ENCODE results near the gene RARG.
A peak's percentile ranks its signal among the peaks of the same experiment; 100 is the strongest.

Gene RARG

GRCh38 chr12:53222170-53222721 is 9.8 kb downstream of the RARG start:
- DNase-seq: peak; percentile 81

GRCh38 chr12:53221203-53222080 is 10.6 kb downstream of the RARG start:
- peak; percentile 72 for DNase-seq

- DNase-seq: peak; percentile 97
Measured at GRCh38 chr12:53220694-53221202, 11.3 kb downstream of the RARG start.

DNA sequence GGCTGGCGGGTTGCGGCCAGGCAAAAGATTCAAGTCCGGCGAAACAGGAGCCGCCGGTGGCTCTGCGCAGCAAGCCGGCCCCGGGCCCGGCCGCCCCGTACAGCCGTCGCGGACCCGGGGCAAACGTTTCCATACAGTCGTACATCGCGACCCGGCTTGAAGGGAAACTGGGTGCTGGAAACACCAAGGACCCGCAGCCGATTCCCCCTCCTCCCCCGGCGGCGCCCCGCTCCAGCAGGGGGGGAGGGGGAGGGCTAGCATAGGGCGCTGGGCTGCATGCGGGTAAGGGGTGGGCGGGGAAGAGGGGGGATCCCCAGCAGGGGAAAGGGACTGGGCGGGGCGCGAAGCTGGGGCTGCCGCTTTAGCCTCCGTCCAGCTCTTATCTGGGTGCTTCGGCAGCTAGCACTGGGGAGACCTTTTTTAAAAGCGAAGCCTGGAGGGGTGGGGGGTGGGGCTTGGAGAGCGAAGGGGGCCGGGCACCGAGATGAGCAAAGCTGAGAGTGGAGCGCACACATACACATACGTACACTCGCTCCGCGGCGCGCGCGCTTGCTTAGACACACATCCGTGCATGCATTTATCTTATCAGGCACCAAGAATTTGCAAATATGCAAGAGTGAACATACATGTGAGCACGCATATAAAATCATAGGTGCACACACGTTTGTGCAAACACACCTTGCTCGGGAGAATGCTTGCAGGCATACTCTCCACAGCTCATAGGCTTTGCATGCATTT is 11.9 kb downstream of the RARG start:
- peak; percentile 79 for DNase-seq

DNA sequence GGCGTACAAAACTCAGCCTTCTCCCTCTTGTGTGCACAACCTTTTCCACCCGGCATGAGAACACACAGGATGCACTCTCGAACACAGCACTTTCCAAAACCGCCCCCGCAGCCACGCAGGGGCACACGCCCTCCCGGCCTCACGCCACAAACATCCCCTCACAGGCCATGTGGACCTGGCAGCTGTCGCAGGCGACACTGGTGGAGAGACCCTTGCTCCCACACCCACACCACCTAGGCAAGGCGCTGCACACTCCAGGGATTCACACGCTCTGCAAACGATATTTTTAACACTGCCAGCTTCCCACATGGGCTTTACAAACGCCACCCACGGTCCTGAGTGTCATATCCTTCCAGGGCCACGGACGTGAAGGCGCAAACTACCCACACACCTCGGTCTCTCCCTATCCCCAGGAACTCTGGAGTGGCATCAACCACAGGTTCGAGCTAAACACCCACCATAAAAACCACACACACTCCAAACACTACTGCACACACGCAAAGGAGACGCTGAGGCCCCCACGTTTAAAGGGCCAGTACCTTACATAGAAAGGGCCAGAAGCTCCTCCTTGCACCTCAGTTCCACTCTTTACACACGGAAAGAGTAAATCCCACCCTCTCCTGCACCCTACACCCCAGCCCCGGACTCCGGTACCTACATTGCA is 12.6 kb downstream of the RARG start:
- DNase-seq: peak; percentile 56

DNA sequence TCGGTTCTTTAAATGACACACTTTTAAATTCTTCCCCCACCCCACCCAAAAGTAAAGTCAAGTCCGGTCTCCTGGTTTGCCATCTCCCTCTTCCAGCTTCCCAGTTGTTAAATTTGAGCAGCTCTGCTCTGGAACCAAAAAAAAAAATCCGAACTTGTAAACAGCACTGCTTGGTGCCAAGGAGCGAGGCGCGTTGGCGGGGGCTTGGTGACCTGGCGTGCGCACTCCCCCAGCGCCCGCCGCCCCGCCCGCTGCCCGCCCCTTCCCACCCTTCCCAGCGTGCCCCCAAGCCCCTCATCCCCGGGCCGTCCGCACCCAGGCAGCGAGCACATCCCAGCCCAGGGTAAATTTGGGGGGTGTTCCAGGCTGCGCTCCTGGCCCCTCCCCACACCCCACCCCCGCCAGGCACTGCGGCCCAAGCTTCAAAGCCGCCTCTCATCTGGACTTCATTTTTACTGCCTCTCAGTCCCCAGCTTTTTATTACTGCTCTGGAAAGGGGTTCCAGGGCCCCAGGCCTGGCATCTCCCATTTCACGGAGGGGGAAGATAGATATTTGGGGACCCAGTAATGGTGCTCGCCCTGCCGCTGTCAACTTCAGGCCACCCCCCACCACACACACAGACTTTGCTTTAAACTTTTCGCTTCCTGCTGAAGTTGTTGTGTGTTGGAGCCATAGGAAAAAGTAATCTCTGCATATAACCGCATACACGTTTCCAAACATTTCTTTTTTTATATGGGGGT is 13.3 kb downstream of the RARG start:
- DNase-seq: no peak

GRCh38 chr12:53217931-53218307 is 14.1 kb downstream of the RARG start:
- DNase-seq: no peak

DNA sequence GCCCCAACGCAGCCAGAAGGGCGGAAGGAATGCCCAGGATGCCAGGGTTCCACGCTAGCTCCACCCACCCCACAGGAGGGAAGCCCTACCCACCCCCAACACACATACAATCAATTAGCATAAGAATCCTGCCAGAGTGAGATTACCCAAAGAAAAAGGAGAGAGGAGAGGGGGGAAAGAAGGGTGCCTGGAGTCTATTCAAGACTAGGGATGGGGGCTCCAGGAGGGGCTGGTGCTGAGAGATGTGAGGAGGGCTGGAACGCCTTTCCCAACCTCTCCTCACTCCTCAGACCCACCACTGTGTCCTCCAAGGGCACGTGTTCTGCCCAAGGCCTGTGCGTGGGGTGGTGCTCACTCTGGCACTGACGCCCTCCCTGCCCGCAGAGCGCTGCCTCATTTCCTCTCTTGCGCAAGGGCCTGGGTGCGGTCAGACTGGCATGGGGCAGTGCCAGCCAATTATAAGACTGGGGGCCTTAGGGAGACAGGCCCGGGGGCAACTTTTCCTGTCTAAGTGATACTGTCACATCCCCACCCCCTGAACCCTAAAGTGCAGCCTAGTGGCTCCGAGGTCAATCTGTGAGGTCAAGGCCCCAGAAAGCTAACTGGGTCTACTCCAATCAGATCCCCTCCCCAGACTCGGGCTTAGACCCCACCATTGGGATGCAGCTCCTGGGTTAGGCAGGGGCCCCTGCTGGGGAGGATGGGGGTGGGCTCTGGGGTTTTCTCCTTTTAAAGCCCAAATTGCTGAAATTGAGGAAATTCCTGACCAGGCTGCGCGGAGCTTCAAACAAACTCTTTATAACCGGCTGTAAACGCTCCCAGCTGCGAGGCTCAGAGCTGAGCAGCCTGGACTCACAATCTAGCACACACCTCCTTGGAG is 14.7 kb downstream of the RARG start:
- DNase-seq: peak; percentile 28

GRCh38 chr12:53215497-53215896 is 16.5 kb downstream of the RARG start:
- DNase-seq: no peak

- DNase-seq: peak; percentile 37
Measured at GRCh38 chr12:53214687-53215455, 17.1 kb downstream of the RARG start.

DNA sequence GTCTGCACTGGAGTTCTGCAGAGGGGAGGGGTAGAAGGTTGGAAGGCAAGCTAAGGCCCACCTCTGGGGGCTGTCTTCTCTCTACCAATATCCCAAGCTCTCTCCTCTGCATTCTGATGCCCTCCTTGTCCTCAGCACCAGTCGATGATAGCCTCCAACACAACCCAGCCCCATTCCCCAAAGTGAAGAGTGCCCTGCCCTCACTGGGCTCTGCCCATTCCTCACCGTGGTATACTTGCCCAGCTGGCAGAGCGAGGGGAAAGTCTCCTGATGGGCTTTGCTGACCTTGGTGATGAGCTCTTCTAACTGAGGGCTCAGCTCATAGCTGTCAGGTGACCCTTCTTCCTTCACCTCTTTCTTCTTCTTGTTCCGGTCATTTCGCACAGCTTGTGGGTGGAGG is 17.8 kb downstream of the RARG start:
- no peak for DNase-seq

GRCh38 chr12:53213348-53213747 is 18.7 kb downstream of the RARG start:
- DNase-seq: peak; percentile 69

DNA sequence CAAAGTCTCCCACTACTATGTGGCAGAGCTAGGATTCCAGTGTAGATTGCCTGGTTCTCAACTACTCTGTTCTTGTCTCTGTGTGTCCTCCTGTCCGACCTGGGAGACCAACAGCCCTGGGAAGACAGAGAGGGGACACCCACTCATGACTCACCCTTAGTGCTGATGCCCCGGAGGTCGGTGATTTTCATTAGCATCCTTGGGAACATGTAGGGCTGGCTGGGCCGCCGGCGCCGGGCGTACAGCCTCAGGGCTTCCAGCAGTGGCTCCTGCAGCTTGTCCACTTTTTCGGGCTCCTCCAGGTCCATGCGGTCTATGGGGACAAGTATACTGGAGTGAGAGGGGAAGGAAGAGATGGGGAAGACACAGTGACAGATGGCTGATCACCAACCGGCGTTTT is 19.1 kb downstream of the RARG start:
- no peak for DNase-seq

DNA sequence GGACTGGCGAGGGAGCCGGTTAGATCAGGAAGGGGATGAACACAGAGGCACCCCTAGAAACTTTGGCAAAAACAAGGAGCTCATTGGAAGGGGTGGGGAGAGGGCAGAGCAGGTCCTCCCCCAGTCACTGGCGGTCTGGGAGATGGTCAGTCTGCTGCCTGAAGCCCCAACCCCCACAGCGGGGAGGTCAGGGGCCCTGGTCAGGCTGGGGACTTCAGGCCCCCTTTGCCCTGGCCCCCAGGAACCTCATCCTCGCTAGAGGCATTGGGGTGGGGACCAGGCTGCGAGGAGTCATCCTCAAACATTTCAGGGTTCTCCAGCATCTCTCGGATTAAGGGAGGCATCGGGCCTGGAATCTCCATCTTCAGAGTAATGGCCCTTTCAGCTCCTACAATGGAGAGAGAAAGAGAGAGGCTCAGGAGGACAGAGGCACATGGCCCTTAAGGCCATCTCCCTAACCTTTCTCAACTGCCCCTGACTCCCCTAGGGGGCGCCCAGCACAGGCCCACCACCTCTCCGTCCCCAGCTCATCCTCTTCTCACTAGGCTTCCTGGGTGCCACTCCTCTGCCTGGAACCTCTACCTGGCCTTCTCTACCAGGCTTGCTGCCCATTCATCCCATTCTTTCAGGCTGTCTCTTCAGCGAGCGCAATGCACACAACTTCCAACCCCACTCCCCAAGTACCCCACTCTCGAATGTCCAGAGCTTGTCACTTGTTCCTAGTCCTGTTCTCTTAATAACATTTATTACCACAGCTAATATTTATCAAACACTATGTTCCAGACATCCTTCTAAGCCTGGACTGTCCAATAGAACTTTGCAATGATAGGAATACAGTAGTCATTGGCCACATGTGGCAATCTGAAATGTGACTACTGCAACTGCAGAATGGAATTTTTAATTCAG is 20.3 kb downstream of the RARG start:
- DNase-seq: no peak

GRCh38 chr12:53210843-53211242 is 21.2 kb downstream of the RARG start:
- DNase-seq: no peak

- DNase-seq: no peak
Measured at GRCh38 chr12:53208877-53209463, 23.0 kb downstream of the RARG start.

DNA sequence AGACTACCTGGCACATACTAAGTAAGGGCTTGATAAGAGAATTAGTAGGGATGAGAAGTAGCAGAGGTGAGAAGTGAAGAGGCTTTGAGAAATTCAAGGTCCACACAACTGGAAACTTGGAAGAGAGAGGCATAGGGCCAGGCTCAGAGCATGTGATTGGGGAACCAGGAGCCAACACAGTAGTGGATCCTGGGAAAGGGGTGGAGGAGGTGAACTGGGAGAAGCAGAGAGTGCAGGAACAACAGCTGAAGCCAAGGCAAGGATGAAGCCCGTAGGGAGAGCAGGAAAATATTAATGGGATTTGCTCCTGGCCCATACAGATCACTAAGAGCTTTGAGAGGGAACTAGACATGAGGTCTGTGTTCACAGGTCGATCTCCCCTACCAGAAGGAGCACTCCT is 23.6 kb downstream of the RARG start:
- no peak for DNase-seq

- no peak for DNase-seq
Measured at GRCh38 chr12:53207042-53207441, 25.0 kb downstream of the RARG start, which contains the start of gene ITGB7. Gene ITGB7 (minus strand): TSS chr12:53207251. CDS start chr12:53200443, 6,808 bp downstream.

All from fibroblast of skin of right biceps (primary cell).